ENCODE data around the gene C13orf46.
"Not testable (repeated sequence)": the region's sequence is repeated elsewhere in the genome, so short reads cannot be mapped to it uniquely, and the experiment has no call there.

Gene C13orf46

DNA sequence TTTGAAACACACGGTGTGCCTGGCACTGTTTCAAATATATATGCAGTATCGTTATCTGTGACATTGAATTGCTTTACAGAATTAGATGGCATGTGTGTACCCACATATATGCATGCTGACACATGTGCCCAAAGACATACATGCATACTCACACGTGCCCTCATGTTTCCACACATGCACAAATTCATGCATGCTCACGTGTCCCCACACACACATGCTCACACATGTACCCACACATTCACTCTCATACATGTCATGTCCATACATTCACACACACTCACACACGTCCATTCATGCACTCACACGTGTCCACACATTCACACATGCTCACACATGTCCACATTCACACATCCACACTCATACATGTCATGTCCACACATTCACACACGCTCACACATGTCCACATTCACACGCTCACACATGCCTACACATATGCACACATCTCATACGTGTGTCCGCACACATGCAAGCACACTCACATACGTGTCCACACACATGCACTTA is 17.9 kb upstream of the C13orf46 start:
- DNase-seq: no peak

DNA sequence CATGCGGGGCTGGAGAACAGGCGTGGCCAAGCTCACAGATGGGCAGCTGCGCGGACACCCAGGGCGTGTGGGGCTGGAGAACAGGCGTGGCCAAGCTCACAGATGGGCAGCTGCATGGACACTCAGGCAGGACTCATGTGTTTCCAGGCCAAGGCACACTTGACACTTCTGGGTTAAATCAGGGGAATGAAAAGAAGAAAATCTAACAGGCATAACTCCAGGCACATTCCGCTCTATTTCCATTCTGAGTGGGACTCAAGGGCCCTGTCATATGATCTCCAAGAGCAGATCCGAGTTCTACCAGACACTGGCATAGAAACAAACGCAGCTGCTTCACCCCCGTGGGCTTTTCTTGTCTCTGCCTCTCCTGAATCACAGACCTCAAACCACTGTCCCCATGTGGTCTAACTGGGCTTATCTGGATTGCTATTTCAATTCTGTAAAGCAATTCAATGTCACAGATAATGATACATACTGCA is 17.4 kb upstream of the C13orf46 start:
- no peak for DNase-seq

DNA sequence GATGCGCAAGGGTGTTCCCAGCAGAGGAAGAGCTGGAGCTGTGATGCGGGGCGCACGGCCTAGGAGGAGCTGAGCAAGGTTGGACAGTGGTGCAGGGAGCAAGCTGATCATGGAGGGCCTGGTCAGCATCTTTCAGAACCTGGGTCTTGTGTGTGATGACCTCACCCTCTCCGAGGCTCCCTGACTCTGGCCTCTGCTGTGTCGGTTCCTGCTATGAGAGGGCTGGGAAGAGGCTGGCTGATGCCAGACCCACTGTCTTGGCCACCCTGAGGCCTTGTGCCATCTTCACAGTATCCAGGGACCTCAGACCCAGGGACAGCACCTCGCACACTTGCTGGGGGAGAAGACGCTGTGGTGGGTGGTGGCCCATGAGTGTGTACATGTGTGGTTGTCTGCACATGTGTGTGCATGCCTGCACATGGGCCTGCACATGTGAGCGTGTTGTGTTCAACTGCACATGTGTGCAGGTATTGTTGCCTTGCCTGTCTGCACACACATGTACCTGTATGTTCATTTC is 16.5 kb upstream of the C13orf46 start:
- no peak for DNase-seq

DNA sequence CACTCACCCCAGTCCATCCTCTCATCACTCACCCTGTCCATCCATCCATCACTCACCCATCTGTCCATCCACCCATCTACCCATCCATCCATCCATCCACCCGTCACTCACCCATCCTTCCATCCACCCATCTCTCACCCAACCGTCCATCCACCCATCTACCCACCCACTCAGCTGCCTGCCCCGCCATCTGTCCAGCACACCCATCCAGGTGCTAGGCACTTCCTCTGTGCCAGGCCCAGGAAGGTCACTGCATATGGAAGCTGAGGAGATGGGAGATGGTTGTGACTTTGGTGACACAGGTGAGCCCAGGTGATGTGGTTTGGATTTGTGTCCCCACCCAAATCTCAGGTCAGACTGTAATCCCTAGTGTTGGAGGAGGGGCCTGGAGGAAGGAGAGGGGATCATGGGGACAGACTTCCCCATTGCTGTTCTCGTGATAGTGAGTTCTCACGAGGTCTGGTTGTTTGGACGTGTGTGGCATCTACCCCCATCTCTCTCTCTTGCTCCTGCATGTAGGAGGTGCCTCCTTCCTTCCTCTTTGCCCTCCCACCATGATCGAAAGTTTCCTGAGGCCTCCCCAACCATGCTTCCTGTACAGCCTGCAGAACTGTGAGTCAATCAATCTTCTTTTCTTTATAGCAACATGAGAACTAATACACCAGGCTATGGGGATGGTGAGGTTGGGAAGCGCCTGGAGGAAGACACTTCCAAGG is 15.9 kb upstream of the C13orf46 start:
- no peak for DNase-seq

DNA sequence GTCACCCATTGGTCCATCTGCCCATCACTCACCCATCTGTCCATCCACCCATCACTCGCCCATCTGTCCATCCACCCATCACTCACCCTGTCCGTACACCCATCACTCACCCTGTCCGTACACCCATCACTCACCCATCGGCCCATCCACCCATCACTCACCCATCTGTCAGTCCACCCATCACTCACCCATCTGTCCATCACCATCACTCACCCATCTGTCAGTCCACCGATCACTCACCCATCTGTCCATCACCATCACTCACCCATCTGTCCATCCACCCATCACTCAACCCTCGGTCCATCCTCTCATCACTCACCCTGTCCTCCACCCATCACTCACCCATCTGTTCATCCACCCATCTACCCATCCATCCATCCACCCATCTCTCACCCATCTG is 15.0 kb upstream of the C13orf46 start:
- DNase-seq: not testable (repeated sequence)

DNA sequence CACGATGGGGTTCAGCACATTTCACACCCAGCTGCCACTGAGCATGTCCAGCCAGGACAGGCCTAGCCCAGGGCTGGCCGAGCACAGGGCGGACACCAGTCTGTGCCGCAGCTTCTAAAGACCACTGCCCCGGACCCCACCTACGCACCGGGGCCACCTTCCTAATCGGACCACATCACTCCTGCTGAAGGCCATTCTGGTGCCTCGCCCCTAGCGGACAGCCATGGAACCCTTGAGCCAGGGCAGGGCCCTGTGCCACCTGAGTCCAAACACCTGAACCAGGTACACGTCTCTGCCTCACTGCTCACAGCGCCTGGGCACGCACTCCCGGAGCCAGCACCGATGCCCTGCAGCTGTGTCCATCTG is 8.4 kb upstream of the C13orf46 start:
- DNase-seq: no peak

DNA sequence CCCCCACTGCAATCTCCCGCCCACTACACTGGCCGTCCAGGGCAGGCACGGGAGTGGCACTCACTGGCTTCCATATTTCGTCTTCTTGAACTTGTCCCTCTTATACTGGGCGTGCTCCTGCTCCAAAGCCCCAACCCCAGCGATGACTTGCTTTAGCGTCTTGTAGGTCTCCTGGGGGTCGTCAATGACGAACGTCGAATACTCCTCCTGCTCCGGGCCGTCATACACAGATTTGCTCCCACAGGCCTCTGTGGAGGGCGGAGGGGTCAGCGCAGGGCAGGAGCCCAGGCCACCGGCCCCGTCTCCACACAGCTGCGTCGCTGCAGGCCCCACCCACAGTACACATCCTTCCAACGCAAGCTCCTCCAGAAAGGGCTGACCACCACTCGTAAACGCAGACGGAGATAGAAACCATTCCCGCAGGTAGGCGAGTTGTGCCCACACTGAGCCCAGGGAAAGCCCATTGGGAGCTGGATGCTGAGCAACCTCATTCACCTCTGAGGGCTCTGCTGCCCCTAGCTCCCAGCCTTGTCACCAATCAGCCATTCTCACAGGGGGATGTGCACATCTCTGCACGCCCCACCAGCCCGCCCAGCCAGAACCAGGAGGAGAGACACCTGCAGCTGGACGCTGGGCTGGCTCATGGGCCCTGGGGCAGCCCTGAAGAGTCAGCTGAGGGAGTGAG is 7.9 kb upstream of the C13orf46 start:
- no peak for DNase-seq

DNA sequence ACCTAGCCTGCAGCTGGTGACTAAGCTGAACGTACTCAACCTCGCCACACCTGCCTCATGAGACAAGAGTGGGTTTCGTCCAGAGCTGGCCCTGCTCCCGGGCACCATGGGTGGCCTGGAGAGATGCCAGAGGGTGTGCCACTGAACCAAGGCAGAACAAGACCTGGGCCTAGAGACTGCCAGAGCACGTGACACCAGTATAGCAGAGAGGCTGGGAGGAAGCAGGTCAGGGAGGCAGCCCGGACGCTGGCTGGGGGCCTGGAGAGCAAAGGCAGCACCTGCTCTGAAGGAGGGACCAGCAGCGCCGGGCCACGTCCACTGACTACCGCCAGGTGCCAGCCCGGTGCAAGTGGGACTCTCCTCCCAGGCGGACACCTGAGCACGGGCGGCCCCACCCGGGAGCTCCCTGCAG is 7.3 kb upstream of the C13orf46 start:
- DNase-seq: no peak

DNA sequence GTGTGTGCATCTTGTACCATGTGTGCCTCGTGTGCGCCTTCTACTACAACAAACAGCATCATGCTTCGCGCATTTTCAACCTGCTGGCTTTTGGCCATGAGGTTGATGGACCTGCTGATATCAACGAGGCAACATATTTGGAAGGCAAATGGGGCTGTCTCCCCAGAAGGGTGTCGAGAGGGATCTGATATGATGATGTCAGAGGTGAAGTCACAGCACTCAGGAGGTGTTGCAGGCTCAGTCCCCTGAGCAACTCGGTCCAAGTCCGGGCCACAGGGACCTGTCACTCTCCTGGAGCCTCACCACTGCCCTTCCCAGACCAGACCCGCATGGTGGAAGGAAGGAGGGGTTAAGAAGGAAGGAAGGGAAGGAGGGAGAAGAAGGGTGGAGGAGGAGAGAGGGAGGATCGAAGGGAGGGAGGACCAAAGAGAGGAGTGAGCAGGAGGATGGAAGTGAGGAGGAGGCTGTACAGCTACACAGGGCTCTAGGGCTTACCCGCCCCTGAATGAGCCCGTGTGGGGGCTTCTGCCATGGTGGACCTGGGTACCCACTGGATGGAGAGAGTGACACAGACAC is 6.7 kb upstream of the C13orf46 start:
- no peak for DNase-seq

DNA sequence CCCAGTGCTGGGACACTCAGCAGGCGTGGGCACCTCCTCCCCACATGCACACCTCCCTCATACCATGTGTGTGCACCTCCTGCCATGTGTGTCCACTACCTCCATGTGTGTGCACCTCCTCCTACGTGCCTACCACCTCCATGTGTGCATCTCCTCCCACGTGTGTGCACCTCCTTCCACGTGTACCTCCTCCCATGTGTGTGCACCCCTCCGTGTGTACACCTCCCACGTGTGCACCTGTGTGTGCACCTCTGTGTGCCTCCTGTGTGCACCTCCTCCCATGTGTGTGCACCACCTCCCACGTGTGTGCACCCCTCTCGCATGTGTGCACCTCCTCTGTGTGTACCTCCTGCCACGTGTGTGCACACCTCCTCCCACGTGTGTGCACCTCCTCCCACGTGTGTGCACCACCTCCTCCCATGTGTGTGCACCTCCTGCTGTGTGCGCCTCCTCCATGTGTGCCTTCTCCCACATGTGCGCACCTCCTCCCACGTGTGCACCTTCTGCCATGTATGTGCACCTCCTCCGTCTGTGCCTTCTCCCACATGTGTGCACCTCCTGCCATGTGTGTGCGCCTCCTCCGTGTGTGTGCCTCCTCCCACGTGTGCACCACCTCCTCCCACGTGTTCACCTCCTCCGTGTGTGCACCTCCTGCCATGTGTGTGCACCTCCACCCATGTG is 6.1 kb upstream of the C13orf46 start:
- no peak for DNase-seq

DNA sequence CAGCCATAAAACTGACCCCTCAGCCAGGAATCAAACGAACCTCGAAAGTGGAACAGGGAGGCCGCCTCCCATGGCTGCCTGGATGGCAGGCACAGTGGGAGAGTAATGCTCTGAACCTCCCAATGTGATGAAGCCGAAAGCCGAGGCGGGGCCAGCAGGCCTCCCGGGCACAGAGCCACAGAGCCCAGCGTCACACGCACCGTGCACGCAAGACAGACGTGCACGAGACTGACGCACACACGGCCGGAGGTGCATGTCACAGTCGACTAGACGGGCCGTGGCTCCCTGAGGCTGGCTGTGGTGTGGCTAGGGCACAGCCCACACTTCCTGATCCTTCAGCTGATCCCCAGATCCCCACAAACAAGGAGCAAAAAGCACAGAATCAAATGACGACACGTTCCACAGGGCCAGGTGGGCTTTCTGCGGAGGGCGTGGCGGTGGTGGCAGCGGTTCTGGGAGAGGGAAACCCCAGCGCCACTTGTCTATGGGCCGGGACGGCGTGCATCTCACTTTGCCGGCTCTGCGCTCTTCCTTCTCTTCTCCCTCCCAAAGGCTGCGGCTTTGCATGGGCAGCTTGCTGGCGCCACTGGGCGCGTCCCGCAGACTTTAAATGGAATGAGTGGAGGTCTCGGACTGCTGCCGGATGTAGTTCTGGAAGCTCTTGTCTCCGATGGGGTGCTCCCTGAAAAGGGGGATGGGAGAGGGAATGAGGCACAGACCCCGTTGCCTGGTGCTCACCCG is 5.0 kb upstream of the C13orf46 start:
- no peak for DNase-seq

DNA sequence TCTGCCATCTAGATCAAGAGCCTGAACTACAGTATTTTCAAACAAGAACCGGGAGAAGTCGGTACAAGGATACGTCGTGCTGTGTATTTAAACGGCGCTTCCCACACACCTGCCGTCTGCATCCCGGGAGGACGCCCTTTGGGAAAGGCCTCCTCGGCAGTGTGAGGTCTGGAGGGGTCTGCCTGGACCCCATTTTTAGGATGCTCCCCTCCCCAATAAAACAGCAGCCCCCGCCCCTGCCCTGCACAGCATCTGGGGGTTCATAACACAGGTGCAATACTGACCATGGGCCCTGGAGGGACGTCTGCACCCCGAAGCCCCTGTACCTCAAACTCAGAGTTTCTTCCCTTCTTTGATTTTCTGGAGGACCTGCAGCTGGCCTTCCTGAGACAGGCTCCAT is 4.1 kb upstream of the C13orf46 start:
- DNase-seq: no peak

DNA sequence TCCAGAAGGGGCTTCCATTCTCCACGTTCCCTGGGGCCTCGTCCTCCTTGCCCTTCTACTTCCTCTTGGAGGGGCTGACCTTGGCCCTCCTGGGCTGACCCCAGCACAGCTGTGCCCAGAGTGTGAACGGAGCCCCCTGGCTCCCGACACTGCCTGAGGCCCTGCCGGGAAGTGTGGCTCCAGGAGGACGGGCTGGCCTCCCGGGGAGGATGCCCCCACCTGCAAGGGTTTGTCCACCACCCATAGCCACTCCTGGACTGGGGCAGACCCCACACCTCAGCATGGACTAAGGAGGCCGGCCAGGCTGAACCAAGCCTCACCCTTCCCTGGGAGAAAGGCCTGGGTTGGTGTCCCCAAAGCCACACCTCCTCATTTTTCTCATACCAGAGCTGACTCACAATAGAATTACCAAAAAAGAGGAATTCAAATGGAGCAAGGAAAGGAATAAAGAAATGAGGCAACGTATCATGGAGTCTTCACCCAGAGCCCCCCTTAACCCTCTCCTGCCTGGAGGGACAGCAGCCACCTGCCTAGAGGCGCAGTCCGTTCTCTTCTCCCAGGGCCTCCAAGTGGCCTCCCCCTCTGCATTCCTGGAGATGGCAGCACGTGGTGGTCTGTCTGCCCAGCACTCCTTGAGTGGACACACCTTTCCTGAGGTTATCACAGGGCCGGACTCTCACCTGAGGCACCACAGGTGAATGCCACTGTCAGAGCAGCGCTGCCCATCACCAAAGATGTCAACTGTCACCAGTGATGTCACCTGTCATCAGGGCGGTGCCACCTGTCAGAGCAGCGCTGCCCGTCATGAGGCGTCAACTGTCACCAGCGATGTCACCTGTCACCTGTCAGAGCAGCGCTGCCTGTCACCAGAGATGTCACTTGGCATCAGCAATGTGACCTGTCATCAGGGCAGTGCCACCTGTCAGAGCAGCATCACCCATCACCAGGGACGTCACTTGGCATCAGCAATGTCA is 3.1 kb upstream of the C13orf46 start:
- no peak for DNase-seq

DNA sequence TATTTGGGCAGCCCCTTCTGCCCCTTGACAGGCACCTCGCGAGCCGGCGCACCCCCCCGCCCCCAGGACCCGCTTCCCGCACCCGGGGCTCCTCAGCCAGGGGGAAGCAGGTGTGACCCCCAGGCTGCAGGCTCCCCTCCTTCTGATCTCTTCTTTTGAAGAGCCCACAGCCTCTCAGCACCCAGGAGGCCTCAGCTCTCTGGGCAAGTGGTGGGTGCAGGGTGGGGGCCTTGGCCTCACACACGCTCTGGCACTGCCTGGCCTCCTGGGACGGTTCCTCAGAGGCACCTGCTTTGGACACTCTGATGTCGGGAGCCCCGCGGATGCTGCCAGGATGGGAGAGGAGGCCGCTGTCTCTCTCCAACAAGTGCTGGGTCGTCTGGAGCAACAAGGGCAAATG is 1.5 kb upstream of the C13orf46 start:
- no peak for DNase-seq

DNA sequence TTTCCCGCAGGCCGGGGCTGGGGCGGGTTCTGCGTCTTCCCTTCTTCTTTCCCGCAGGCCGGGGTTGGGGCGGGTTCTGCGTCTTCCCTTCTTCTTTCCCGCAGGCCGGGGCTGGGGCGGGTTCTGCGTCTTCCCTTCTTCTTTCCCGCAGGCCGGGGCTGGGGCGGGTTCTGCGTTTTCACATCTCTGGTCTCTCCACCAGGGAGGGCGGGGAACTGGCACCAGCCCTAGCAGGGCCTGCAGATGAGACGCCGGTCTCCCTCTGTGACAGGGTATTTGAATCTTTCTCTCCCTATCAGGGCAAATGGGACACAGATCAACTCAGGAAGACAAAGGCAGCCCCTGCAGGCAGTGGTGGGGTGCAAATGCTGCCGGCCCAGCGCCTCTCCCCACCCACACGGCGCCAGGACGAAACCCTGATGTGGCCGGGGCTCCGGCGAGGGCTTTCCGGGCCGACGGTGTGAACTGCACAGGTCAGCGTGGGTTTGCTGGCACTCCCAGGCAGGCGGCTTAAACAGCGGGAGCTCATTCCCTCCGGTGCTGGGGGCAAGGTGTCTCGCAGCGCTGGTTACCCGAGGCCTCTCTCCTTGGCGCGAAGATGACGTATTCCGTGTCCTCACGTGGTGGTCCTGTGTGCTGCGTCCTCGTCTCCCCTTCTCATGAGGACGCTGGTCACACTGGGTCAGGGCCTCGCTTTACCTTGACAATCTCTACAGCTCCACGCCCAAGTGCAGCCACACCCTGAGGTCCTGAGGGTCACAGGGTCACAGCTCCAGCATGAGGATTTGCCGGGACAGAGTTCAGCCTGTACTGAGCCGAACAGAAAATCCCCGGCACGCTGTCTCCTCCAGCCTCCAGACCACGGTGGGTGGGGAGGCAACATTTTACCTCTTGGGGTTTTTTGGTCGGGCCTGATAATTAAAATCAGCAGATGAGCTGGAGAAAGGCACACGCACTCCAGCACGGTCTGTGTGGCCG is 717 bp upstream of the C13orf46 start:
- DNase-seq: no peak

DNA sequence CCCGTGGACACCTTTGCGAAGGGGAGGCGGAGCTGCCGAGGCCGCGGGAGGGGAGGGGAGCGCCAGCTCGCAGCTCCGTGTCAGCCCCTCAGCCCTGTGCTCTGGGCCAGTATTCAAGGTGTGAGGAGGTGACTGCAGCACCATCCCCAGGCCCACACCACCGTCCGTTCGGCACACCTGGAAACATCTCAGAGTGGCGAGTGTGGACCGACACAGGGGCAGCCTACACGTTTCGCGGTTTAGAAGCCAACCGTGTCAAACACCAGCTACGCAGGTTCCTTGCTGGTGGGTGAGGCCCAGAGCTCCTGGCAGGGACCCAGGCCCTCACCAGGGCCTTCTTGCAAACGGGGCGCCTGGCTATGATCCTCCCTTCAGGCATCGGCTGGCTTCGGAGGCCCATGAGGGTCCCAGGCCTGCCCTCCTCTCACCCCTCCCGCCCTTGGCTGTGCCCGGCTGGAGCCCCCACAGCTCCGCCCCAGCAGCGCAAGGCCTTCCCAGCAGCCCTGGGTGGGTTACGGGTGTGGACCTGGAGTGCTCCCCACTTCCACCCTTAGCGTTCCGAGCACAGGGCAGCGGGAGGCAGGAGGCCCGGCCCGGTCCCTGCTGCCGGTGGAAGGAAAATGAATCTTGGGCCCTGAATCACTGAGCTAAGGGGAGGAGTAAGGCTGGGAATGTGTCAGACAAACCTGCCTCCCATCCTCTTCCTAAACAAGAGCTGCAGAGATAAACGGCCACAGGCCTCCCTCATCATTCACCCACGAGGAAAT is 1.2 kb downstream of the C13orf46 start:
- no peak for DNase-seq

DNA sequence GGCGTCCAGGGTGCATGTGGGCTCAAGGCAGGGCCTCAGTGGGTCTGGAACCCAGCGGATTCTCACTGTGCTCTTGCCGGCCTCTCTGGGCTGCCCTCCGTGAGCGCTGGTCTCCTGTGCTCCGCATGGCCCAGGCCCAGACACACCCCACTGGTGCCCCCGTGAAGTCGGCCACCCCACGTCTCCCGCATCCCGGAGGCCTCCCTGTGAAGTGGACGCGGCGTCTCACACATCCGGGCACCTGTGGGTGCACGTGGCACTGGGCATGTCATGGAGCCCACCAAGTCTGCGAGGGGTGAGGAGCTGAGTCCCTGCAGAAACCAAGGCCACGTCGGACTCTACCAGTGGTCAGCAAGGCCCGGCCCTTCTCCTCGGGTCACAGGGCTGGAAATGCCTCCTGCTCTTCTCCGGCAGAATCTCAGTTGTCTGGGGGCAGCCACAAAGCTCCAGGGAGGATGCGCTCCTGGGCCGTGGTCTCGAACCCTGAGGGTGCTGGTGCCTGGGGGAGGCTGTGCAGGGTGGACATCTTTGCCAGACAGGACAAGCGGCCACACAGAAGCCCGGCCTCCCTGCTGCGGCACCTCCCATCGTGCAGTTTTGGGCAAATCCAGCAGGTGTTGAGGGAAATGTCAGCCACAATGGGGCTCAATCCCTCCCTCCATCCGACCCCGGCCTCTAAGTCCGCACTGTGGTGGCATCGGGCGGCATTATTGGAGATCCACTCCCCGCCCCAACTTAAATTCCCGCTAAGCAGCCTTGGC is 2.2 kb downstream of the C13orf46 start:
- no peak for DNase-seq

DNA sequence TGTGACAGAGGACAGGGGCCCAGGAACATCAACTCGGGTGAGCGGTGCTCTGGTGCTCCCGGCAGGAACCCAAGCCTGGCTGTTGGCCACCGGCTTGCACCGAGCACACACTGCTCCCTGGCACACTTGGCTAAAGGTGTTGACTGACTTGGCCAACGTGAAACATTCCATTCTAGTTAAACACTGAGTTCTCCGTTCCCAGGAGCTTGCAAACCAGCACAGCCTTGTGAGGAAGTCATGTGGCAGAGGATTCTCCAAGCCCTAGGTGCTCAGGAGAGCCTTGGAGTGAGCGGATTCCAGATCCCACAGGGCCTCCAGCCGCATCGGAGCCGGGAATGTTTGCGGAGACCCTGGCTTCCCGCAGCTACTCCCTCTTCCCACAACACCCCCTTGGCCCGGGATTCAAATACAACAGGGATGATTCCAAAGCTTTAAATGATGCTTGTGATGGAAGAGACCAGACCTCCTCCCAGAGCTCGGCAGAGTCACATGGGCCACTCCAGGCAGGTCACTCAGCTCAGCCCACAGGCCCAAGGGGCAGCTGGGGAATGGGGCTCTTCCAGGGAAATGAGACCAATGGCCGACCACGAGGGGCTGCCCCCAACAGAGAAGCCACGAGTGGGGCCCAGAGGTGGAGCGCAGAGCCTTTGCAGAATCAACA is 2.9 kb downstream of the C13orf46 start:
- no peak for DNase-seq

Measured in central memory CD4-positive, alpha-beta T cell (primary cell).